Activated T-cell treated with anti-CD3 and anti-CD28 coated beads, Interleukin-2, amount 50 U/mL, for 24 hours (primary cell): ENCODE results near the gene STOML3.

Experiments used
- DNase-seq: peaks from one replicate; pipeline ENCODE4 v3.0.0-alpha.2; 2020
- H3K27ac Mint-ChIP-seq: 2 replicates; pipeline ENCODE4 v1.8.0; 2020; ENCODE audit warnings: mild to moderate bottlenecking, mixed read lengths
- H3K27me3 Mint-ChIP-seq: 2 replicates; pipeline ENCODE4 v1.8.0; 2020; ENCODE audit warnings: mixed read lengths
- H3K36me3 Mint-ChIP-seq: 2 replicates; pipeline ENCODE4 v1.8.0; 2020; ENCODE audit warnings: low read depth, mixed read lengths
- H3K4me1 Mint-ChIP-seq: 2 replicates; pipeline ENCODE4 v1.8.0; 2020; ENCODE audit warnings: low read depth, mixed read lengths
- H3K4me3 Mint-ChIP-seq: 2 replicates; pipeline ENCODE4 v1.8.0; 2020; ENCODE audit warnings: mild to moderate bottlenecking, moderate library complexity, mixed read lengths
- H3K9me3 Mint-ChIP-seq: 2 replicates; pipeline ENCODE4 v1.8.0; 2020; ENCODE audit warnings: mixed read lengths

Gene STOML3, protein sequence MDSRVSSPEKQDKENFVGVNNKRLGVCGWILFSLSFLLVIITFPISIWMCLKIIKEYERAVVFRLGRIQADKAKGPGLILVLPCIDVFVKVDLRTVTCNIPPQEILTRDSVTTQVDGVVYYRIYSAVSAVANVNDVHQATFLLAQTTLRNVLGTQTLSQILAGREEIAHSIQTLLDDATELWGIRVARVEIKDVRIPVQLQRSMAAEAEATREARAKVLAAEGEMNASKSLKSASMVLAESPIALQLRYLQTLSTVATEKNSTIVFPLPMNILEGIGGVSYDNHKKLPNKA

DNA sequence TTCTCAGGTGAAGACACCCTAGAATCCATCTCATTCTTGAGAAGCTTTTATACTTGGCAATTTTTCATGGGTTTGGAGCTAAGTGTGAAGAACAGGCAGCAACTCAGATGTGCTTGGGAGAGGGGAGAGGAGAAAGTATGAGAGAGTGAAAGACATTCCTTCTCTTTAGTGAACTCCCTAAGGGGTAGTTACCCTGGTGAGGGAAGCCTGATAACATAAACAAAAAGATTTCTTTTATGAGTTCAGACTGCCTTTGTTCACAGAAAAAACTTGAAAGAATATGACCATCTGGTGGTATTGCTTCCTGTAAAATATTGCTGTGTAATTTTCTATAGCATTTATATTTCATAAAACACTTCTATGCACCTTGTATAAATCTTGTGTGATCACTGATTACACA is at the start of gene STOML3:
Gene STOML3 (minus strand): TSS at position 139 of the 400 bp plus-strand sequence. CDS start 110 bp downstream, at position 29.
- peaks cover 3% of the 10 kb centered on the region for H3K4me1 Mint-ChIP-seq
- no peak within 1 kb of the TSS for H3K4me3 Mint-ChIP-seq
- no peak within 1 kb of the TSS for H3K27ac Mint-ChIP-seq
- H3K9me3 Mint-ChIP-seq, result no peaks in the 10 kb centered on the region
- no peaks in the 10 kb centered on the region for H3K36me3 Mint-ChIP-seq
- no peak for DNase-seq
- no peaks in the 10 kb centered on the region for H3K27me3 Mint-ChIP-seq

DNA sequence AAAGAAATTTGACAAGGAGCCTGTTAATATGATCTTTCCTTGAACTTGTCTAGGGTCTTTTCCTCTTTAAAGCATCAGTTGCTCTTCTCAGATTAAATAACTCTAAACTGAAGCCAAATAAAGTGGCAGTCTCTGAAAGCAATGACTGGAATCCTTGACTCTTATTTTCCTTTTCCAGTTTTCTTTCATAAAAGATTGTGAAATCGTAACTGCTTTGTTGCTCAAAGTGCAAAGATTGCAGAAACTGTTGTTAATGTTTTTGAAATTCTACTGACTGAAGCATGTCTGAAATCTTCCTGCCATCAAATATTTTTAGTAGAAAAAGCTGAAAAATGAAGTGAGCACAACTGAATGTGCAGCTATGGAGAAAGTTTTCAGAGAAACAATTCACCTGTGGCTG is 49.6 kb upstream of the STOML3 start:
- Mint-ChIP-seq H3K9me3 (no peaks in the 10 kb centered on the region), H3K4me3 (peak overlapping the region; percentile 92), H3K27ac (peak overlapping the region; percentile 53), H3K4me1 (peaks cover 38% of the 10 kb centered on the region), H3K36me3 (peaks cover 63% of the 10 kb centered on the region), H3K27me3 (no peaks in the 10 kb centered on the region)
- no peak for DNase-seq

DNA sequence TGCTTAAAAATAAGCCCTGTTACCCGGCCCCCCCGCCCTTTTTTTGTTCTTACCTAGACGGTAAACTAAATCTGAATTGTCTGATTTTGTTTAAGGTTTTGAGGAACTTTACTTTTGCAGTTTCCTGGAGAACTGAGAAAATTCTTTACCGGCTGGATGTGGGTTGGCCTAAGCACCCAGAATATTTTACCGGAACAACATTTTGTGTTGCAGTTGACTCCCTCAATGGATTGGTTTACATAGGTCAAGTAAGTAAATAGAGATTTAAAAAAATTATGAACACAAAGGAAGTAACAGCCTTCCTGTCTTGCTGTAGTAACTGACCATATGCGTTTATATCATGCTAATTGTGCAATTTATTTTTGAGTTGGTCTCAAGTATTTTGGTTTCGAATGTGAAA is 48.4 kb upstream of the STOML3 start:
- H3K27me3 Mint-ChIP-seq, result no peaks in the 10 kb centered on the region
- peak overlapping the region; percentile 92 for H3K4me3 Mint-ChIP-seq
- H3K36me3 Mint-ChIP-seq, result peaks cover 62% of the 10 kb centered on the region
- peak overlapping the region; percentile 98 for H3K27ac Mint-ChIP-seq
- no peaks in the 10 kb centered on the region for H3K9me3 Mint-ChIP-seq
- peaks cover 46% of the 10 kb centered on the region for H3K4me1 Mint-ChIP-seq
- no peak for DNase-seq

DNA sequence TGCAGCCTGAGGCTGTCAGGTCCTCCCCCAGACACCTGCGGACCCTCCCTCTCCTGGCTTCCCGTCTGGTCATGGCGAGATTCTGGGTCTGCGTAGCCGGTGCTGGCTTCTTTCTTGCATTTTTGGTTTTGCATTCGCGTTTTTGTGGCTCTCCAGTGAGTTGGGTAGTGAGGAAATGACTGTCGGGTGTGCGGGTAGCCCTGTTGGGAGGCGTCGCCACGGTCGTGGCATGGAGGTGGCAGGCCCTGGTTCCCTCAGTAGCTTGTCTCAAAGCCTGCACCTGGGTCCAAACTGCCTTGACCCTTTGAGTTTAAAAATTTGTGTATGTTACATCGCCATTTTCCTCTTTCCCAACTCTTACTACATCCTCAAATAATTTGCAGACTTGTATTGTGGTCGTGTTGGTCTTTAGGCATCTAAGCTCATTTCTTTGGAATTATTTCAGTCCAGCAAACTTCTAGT is 48.0 kb upstream of the STOML3 start:
- no peaks in the 10 kb centered on the region for H3K27me3 Mint-ChIP-seq
- H3K4me1 Mint-ChIP-seq, result peaks cover 50% of the 10 kb centered on the region
- H3K4me3 Mint-ChIP-seq, result peak overlapping the region; percentile 92
- peak overlapping the region; percentile 98 for H3K27ac Mint-ChIP-seq
- peaks cover 62% of the 10 kb centered on the region for H3K36me3 Mint-ChIP-seq
- DNase-seq, result no peak
- no peaks in the 10 kb centered on the region for H3K9me3 Mint-ChIP-seq

DNA sequence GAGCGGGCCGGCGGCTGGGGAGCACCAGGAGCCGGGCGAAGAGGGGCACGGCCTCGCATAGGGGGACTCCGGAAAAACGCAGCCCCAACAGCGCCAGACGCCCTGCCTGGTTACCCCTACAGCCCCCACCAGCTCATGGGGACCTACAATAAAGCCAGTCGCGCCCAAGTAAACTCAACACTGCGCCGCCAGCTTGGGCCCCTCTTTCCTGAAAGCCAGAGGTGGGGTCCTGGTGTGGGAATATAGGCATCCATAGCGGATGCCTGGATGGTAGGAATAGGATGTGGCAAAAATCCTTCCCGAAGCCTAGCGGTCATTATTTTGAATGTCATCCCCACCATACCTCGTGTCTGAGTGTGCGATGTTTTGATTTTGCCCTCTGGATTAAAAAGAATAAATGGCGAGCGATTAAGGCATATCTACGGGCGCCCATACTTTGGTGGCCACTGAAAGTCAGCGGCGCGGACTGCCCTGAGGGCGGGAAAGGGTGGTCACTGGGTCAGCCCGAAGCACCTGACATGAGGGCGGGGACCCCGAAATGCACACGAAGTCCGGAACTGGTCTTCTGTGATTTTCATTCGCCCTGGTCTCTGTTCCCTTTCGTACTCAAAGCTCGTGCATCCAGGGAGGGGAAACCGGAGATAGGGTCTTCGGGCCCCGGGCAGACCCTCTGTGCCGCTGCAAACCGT is 47.4 kb upstream of the STOML3 start, which contains the start of the genes NHLRC3 and PROSER1:
Gene NHLRC3 (plus strand): TSS at position 577 of the 689 bp plus-strand sequence. CDS start 184 bp downstream, outside the sequence.
Gene PROSER1 (minus strand): TSS at position 210 of the 689 bp plus-strand sequence. CDS start 847 bp downstream, outside the sequence.
- H3K4me1 Mint-ChIP-seq, result peaks cover 56% of the 10 kb centered on the region
- H3K27ac Mint-ChIP-seq, result peak within 1 kb of the TSS; percentile 98
- peak within 1 kb of the TSS; percentile 92 for H3K4me3 Mint-ChIP-seq
- H3K27me3 Mint-ChIP-seq, result no peaks in the 10 kb centered on the region
- peaks cover 63% of the 10 kb centered on the region for H3K36me3 Mint-ChIP-seq
- DNase-seq, result peak; percentile 88
- no peaks in the 10 kb centered on the region for H3K9me3 Mint-ChIP-seq

DNA sequence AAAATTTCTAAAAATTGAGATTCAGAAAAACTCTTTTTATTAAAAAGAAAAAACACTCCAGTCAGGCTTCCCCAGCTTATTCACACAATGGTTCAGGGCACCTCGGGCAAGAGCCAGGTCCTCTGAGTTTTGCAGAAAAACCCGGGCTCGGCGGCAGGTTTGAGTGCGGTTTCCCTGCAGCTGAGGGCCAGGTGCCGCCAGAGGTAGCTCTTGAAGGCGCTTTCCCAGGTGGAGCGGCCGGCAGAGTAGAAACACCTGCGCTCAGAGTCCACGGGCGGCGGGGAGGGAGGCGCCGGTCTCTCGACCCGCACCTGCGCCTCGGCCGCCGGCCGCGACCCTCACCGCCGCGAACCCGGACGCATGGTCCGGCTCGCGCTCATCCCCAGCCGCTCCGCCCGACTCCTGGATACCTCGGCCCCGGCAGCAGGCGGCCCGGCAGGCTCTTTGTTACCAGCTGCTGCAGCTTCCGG is 46.8 kb upstream of the STOML3 start:
- H3K4me3 Mint-ChIP-seq, result peak overlapping the region; percentile 92
- H3K27ac Mint-ChIP-seq, result peak overlapping the region; percentile 98
- H3K36me3 Mint-ChIP-seq, result peaks cover 62% of the 10 kb centered on the region
- peaks cover 57% of the 10 kb centered on the region for H3K4me1 Mint-ChIP-seq
- H3K9me3 Mint-ChIP-seq, result no peaks in the 10 kb centered on the region
- no peaks in the 10 kb centered on the region for H3K27me3 Mint-ChIP-seq
- DNase-seq, result no peak

DNA sequence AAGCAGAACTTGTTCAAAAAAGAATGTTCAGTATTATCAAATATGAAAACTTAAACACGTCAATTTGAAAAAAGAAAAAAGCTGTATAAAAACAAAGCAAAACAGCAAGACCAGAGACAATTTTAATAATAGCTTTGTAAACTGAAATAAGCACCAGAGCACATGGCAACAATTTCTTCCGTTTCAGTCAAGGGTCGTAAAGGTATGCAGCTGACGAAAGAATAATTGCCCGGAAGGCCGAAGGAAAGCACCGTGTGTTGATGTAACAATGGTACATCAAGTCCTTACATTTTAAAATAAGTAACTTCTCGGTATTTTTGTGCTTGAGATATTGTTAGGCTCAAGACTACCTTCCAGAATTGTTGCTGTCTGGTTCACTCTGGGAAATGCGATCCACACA is 45.6 kb upstream of the STOML3 start:
- no peak for DNase-seq
- Mint-ChIP-seq H3K9me3 (no peaks in the 10 kb centered on the region), H3K4me3 (peak overlapping the region; percentile 92), H3K36me3 (peaks cover 67% of the 10 kb centered on the region), H3K27me3 (no peaks in the 10 kb centered on the region), H3K4me1 (peaks cover 59% of the 10 kb centered on the region), H3K27ac (peak overlapping the region; percentile 75)

DNA sequence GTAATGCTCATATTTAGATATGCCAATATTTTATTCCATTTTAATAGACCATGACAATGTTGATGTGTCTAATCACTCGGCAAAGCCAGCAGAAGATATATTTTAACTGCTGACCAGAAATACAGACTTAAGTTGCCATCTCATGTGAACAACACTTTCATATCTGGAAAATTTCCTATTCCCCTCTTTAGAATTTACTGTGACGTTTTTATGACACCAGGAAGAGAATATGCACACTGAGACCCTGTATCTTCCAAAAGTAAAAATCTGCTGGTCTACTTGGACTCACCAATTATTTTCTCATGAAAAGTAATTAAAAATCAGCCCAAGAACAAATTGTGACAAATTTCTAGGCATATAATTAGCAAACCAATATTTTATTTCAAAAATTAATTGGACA is 45.2 kb upstream of the STOML3 start:
- Mint-ChIP-seq H3K27ac (peak overlapping the region; percentile 75), H3K4me3 (peak overlapping the region; percentile 92), H3K9me3 (no peaks in the 10 kb centered on the region), H3K27me3 (no peaks in the 10 kb centered on the region), H3K36me3 (peaks cover 67% of the 10 kb centered on the region), H3K4me1 (peaks cover 57% of the 10 kb centered on the region)
- no peak for DNase-seq

DNA sequence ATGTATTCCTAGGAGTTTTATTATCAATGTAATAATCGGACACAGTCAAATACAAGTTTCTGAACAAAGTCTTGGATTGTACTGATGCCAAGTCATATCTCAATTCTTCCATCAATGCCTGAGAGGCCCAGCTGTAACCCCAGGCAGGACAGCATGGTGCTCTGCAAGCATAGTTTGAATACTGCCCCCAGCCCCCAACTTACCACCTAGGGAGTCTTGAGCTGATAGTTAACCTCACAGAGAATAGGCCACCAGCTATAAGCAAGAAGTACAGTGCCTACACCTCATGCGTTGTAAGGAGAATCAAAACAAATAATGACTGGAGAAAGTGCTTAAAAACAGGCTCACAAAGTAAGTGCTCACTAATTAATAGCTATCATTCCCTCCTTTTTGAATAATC is 44.6 kb upstream of the STOML3 start:
- DNase-seq, result no peak
- Mint-ChIP-seq H3K9me3 (no peaks in the 10 kb centered on the region), H3K36me3 (peaks cover 70% of the 10 kb centered on the region), H3K4me1 (peaks cover 51% of the 10 kb centered on the region), H3K4me3 (peak overlapping the region; percentile 92), H3K27me3 (no peaks in the 10 kb centered on the region), H3K27ac (peak overlapping the region; percentile 75)

DNA sequence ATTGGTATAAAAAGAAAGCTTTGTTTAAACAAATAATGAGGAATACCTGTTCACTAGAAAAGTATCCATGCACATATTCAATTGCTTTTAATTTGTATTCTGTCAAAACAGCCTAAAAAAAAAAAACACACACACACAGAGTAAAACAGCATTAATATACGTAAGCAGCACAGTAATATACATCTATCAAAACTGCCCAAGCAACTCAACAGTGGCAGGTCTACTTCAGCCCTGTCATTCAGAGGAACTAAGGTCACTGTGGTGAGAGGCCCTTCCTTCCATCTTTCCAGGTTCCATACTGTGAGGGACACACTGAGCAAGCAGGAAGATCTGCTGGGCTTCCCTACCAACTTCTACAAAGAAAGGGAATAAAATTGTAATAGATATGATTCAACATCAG is 43.5 kb upstream of the STOML3 start:
- no peaks in the 10 kb centered on the region for H3K27me3 Mint-ChIP-seq
- H3K4me3 Mint-ChIP-seq, result peak overlapping the region; percentile 92
- no peaks in the 10 kb centered on the region for H3K9me3 Mint-ChIP-seq
- peaks cover 43% of the 10 kb centered on the region for H3K4me1 Mint-ChIP-seq
- H3K36me3 Mint-ChIP-seq, result peaks cover 76% of the 10 kb centered on the region
- DNase-seq, result no peak
- no peak overlapping the region for H3K27ac Mint-ChIP-seq

DNA sequence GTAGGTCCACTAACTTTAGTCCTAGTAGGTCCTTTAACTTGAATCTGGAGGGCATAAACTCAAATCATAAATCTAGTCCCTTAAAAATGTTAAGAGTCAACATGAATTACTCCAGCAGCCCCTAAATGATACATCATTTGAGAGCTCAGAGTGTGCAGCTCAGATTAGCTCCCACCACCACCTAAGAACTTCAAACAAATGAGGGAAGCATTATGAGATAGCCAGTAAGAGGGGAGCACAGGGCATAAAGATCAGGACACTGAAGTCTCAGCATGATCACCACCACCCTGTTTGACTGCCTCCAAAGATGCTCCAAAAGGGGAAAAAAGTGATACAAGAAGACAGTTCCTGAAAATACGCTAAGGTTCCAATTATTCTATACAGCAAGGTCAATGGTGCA is 41.5 kb upstream of the STOML3 start:
- Mint-ChIP-seq H3K4me1 (peaks cover 38% of the 10 kb centered on the region), H3K9me3 (no peaks in the 10 kb centered on the region), H3K36me3 (peaks cover 83% of the 10 kb centered on the region), H3K27me3 (no peaks in the 10 kb centered on the region), H3K4me3 (no peak overlapping the region), H3K27ac (no peak overlapping the region)
- no peak for DNase-seq

DNA sequence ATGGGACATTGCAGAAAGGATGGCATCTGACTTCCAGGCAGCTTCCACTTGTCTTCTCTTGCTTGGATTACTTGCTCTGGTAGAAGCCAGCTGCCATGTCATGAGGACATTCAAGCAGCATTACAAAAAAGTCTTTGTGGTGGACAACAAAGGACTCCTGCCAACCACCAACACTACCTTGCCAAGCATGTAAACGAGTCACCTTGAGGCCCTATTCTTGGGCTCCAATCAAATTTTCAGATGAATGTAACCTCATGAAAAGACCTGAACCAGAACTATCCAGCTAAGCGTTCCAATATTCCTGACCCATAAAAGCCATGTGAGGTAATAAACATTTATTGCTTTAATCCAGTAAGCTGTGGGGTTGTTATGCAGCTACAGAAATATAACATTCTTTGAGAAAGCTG is 34.8 kb upstream of the STOML3 start:
- Mint-ChIP-seq H3K27ac (peak overlapping the region; percentile 40), H3K27me3 (no peaks in the 10 kb centered on the region), H3K4me3 (no peak overlapping the region), H3K36me3 (peaks cover 91% of the 10 kb centered on the region), H3K9me3 (no peaks in the 10 kb centered on the region), H3K4me1 (peaks cover 3% of the 10 kb centered on the region)
- no peak for DNase-seq

DNA sequence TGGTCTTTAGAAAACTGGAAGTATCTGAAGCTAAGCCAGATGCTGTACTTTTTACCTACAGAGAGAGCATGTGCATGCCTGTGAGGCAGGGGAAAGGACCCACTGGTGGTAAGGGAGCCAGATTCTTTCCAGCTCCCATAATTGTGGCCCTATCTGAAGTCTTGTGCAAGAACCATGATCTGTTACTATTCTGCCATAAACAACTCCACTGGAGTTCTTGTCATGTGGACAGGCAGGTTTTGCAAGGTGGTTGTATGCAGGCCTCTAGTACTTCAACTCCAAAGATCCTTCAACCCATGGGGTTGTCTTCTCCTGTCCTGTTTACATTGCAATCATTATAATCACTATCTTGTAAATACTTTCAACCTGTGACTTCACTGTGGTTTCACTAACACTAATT is 33.1 kb upstream of the STOML3 start:
- Mint-ChIP-seq H3K9me3 (no peaks in the 10 kb centered on the region), H3K4me3 (no peak overlapping the region), H3K4me1 (peaks cover 2% of the 10 kb centered on the region), H3K36me3 (peaks cover 89% of the 10 kb centered on the region), H3K27me3 (no peaks in the 10 kb centered on the region), H3K27ac (no peak overlapping the region)
- no peak for DNase-seq

DNA sequence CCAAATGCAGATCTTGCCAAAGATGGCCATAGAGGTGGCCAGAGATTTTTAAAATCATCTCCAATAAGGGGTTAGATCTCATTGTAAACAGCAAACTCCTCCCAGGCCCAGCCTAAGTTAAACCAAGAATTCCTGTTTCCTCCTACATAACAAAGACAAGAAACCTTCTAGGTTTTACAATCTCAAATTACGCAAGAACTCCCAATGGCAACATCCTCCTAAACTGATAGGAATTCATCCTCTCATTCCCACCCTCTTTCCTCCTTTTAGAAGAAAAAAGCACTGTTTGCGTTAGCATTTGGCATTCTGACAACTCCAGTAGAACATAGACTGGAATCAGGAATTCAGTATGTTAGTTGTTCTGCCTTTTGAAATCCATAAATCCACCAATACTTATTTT is 32.7 kb upstream of the STOML3 start:
- Mint-ChIP-seq H3K4me1 (peaks cover 2% of the 10 kb centered on the region), H3K27me3 (no peaks in the 10 kb centered on the region), H3K4me3 (no peak overlapping the region), H3K9me3 (no peaks in the 10 kb centered on the region), H3K36me3 (peaks cover 91% of the 10 kb centered on the region), H3K27ac (no peak overlapping the region)
- no peak for DNase-seq
